ENCODE results near the gene TBX2. TPM values are rescaled to one million over a fixed set of nuclear protein-coding genes. Genes with fewer than 3 reads are reported as not detected.

Gene TBX2
- total and polyA plus RNA-seq, 2 of the 13 experiments (the other 11 are each of a cell fraction or from before 2014, with no cell fraction given) = 2.8 to 15.3 TPM

- 0 out of 2 replicates have a peak, but pooled peaks have one; percentile 8 for TF ChIP-seq ZNF564 (CRISPR knock-in tag; IDR thresholded peaks at IDR 0.05)
- no peak for TF ChIP-seq RFXAP (CRISPR knock-in tag; IDR thresholded peaks at IDR 0.05; ENCODE audit: borderline replicate concordance)
- TF ChIP-seq ZNF609 (CRISPR knock-in tag; IDR thresholded peaks at IDR 0.05; ENCODE audit: borderline replicate concordance) = 0 out of 2 replicates have a peak, but pooled peaks have one; percentile 2
- TF ChIP-seq ZNF414 (CRISPR knock-in tag; IDR thresholded peaks at IDR 0.05) = no peak
- no peak for TF ChIP-seq PAX8 (CRISPR knock-in tag; IDR thresholded peaks at IDR 0.05; ENCODE audit: borderline replicate concordance)
- no peak for TF ChIP-seq RAD51 (IDR thresholded peaks at IDR 0.05; ENCODE audit: borderline replicate concordance)
- no peak for TF ChIP-seq ZNF891 (CRISPR knock-in tag; IDR thresholded peaks at IDR 0.05)
- TF ChIP-seq IRF9 (CRISPR knock-in tag; IDR thresholded peaks at IDR 0.05; ENCODE audit: borderline replicate concordance) = 0 out of 2 replicates have a peak, but pooled peaks have one; percentile 13
- 0 out of 2 replicates have a peak, but pooled peaks have one; percentile 35 for TF ChIP-seq NR1H2 (CRISPR knock-in tag; IDR thresholded peaks at IDR 0.05; ENCODE audit: borderline replicate concordance, low read depth)
- TF ChIP-seq KDM4B (CRISPR knock-in tag; IDR thresholded peaks at IDR 0.05) = no peak
- TF ChIP-seq ZNF333 (CRISPR knock-in tag; IDR thresholded peaks at IDR 0.05; ENCODE audit: borderline replicate concordance) = no peak
- TF ChIP-seq HES4 (CRISPR knock-in tag; IDR thresholded peaks at IDR 0.05; ENCODE audit: borderline replicate concordance) = no peak
- TF ChIP-seq ZFP91 (CRISPR knock-in tag; IDR thresholded peaks at IDR 0.05; ENCODE audit: borderline replicate concordance) = no peak
- no peak for TF ChIP-seq NFIB (CRISPR knock-in tag; IDR thresholded peaks at IDR 0.05; ENCODE audit: borderline replicate concordance)
- TF ChIP-seq ZNF343 (CRISPR knock-in tag; IDR thresholded peaks at IDR 0.05) = no peak
Measured at GRCh38 chr17:61398721-61399130, 917 bp upstream of the TBX2 start (continued).
